ENCODE data around the gene DCST1. TPM values are rescaled to one million over a fixed set of nuclear protein-coding genes. Genes with fewer than 3 reads are reported as not detected.

Gene DCST1
- total and polyA plus RNA-seq, 2 of the 4 experiments (the other 2 are of a cell fraction), result not detected

- H3K36me3 ChIP-seq (ENCODE audit: control insufficient read depth, insufficient read depth, low read length), result no peaks in the 10 kb centered on the region; the same call in none of the 2 replicates
- peak within 1 kb of the TSS; percentile 99 for H3K4ac ChIP-seq (ENCODE audit: low read depth, low read length)
- H2BK120ac ChIP-seq (ENCODE audit: low read depth, low read length), result peak within 1 kb of the TSS; percentile 93
- peak within 1 kb of the TSS; percentile 96 for H3K18ac ChIP-seq (ENCODE audit: low read depth, low read length)
- H3K9me1 ChIP-seq (ENCODE audit: insufficient read depth, low read length), result peaks cover 12% of the 10 kb centered on the region
- peak within 1 kb of the TSS; percentile 95; the same call in 2 of the 3 replicates for H2BK15ac ChIP-seq (ENCODE audit: low read depth, low read length)
- peaks cover 21% of the 10 kb centered on the region for H3K4me1 ChIP-seq (ENCODE audit: control insufficient read depth, insufficient read depth, low read length)
- ChIA-PET POLR2A (ENCODE audit: unreplicated experiment) (no interaction called here), CTCF (interaction anchor here (0.6 to 1.6 kb wide), 2 partner anchors 14 to 16 kb away, joined by 3 to 7 read pairs; no protein-coding TSS in a partner anchor)
- in situ Hi-C loops (cut with MboI; ENCODE audit: low sequenced_read_pairs) (no loop called here), dilution Hi-C loops (cut with HindIII; ENCODE audit: low sequenced_read_pairs, unreplicated experiment) (no loop called here), intact Hi-C loops (cut with micrococcal nuclease) (loop anchor here (5.0 kb wide), 1 partner anchor 50 kb away; the partner anchor contains the start of gene ADAM15)
- 0% methylated on average over 11 of the region's 35 CpGs; no CpG with 5 or more reads in 1 of the 2 experiments for WGBS, 2 experiments (ENCODE audit: extremely low coverage in 2 of 2, insufficient read length in 1 of 2)
- TF ChIP-seq, protein P1, sequence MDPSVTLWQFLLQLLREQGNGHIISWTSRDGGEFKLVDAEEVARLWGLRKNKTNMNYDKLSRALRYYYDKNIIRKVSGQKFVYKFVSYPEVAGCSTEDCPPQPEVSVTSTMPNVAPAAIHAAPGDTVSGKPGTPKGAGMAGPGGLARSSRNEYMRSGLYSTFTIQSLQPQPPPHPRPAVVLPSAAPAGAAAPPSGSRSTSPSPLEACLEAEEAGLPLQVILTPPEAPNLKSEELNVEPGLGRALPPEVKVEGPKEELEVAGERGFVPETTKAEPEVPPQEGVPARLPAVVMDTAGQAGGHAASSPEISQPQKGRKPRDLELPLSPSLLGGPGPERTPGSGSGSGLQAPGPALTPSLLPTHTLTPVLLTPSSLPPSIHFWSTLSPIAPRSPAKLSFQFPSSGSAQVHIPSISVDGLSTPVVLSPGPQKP (IDR thresholded peaks at IDR 0.05; ENCODE audit: borderline replicate concordance, low read depth, low read length), result no peak
- TF ChIP-seq NFE2L2 (IDR thresholded peaks at IDR 0.05; ENCODE audit: low read depth, low read length) (no peak), FOS (IDR thresholded peaks at IDR 0.05; ENCODE audit: low read depth, low read length) (no peak), BHLHE40 (IDR thresholded peaks at IDR 0.05; ENCODE audit: low read depth, low read length) (no peak), RAD21 (IDR thresholded peaks at IDR 0.05; ENCODE audit: low read length) (no peak), RFX5 (IDR thresholded peaks at IDR 0.05; ENCODE audit: low read depth, low read length) (no peak), MAZ (IDR thresholded peaks at IDR 0.05; ENCODE audit: borderline replicate concordance, low read depth, low read length) (no peak), CTCF (conservative IDR thresholded peaks at IDR 0.05; ENCODE audit: low read depth, low read length) (no peak), USF2 (IDR thresholded peaks at IDR 0.05; ENCODE audit: low read depth, low read length) (no peak), SMC3 (IDR thresholded peaks at IDR 0.05; ENCODE audit: low read depth, low read length) (no peak), MXI1 (IDR thresholded peaks at IDR 0.05; ENCODE audit: borderline replicate concordance, low read depth, low read length) (no peak), CEBPB (IDR thresholded peaks at IDR 0.05; ENCODE audit: low read depth, low read length) (no peak), MAFK (IDR thresholded peaks at IDR 0.05; ENCODE audit: low read depth, low read length) (no peak)
- H3K27ac ChIP-seq (ENCODE audit: insufficient read depth, low read length), result peak within 1 kb of the TSS; percentile 99
- H3K9ac ChIP-seq (ENCODE audit: low read depth, low read length), result peak within 1 kb of the TSS; percentile 95
- no TSS peak for BruUV-seq (replicated peaks)
- ATAC-seq (ENCODE audit: low read depth), result peak; percentile 9
- H4K91ac ChIP-seq (ENCODE audit: insufficient read depth, low read depth, low read length), result peak within 1 kb of the TSS; percentile 98
- no peaks in the 10 kb centered on the region for H4K20me1 ChIP-seq (ENCODE audit: insufficient read depth, low read length)
- peak within 1 kb of the TSS; percentile 92 for H4K5ac ChIP-seq (ENCODE audit: low read depth, low read length)
- H2BK5ac ChIP-seq (ENCODE audit: low read depth, low read length, poor library complexity, severe bottlenecking), result peak within 1 kb of the TSS; percentile 94
- peaks cover 14 to 66% of the 10 kb centered on the region in 2 experiments for H3K79me1 ChIP-seq (ENCODE audit: low read depth in 1 of 2, low read length in 2 of 2)
- peak within 1 kb of the TSS; percentile 93 for H3K56ac ChIP-seq (ENCODE audit: extremely low read depth, insufficient read depth, low read length)
- H3K4me3 ChIP-seq (ENCODE audit: insufficient read depth, low read depth, low read length), result peak within 1 kb of the TSS; percentile 98
- peak within 1 kb of the TSS; percentile 100 for H3K14ac ChIP-seq (replicated peaks; ENCODE audit: low read depth, low read length)
- peak within 1 kb of the TSS; percentile 99 for H3K23ac ChIP-seq (ENCODE audit: low read depth, low read length)
- no peaks in the 10 kb centered on the region for H3K27me3 ChIP-seq (ENCODE audit: control insufficient read depth, insufficient read depth, low read length)
- DNase-seq, result no peak
- H2AK9ac ChIP-seq (replicated peaks; ENCODE audit: low read depth, low read length, poor library complexity), result peak within 1 kb of the TSS; percentile 99
- peak within 1 kb of the TSS; percentile 99 for H2AK5ac ChIP-seq (ENCODE audit: low read depth, low read length)
- no peaks in the 10 kb centered on the region for H3K9me3 ChIP-seq (ENCODE audit: control insufficient read depth, insufficient read depth, low read length)
- H3K4me2 ChIP-seq (ENCODE audit: low read depth, low read length), result peak within 1 kb of the TSS; percentile 97
- peak within 1 kb of the TSS; percentile 70 for H2BK20ac ChIP-seq (ENCODE audit: low read depth, low read length)
- H2AFZ ChIP-seq (replicated peaks; ENCODE audit: low read length, poor library complexity), result peak within 1 kb of the TSS; percentile 93
- H4K8ac ChIP-seq (ENCODE audit: low read depth in 2 of 2, low read length in 2 of 2), result peak within 1 kb of the TSS; percentile 92 to 98
Observed at GRCh38 chr1:155002464-155003226, 31.0 kb upstream of the DCST1 start, which contains the start of gene ZBTB7B. Gene ZBTB7B, plus strand, starts transcription at chr1:155002802. Its CDS starts 11,859 bp downstream, at chr1:155014661.

Data from IMR-90 (cell line).